DMS 273 (cell line): ENCODE measurements around the gene TRIM44.
"Not testable (repeated sequence)": the region's sequence is repeated elsewhere in the genome, so short reads cannot be mapped to it uniquely, and the experiment has no call there.

Experiments
- DNase-seq: peaks from one replicate; lab custom pipeline; 2025; ENCODE audit not compliant: unreplicated experiment; lab: John Stamatoyannopoulos, UW

The TRIM44 gene

GRCh38 chr11:35632301-35632700 lies 30.3 kb upstream of the TRIM44 start:
- DNase-seq: no peak

- no peak for DNase-seq
These were observed 28.6 kb upstream of the TRIM44 start for GRCh38 chr11:35633827-35634423.

DNA sequence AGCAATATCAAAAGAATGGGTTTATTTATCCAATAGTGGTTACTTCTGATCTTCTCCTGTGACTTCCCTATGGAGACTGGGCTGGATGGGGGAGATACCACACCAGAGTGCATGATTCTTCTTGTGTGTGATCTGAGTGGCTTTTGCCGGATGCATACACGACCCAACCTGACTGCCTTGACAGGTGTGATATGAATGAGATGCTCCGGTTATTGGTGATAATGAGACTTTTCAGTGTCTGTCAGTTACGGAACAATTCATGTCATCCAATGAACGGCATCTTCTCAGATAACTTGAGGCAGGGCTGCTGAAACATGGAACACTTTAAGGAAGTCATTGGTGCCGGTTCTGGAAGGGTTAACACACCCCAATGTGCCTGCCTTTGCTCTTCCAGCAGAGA lies 26.6 kb upstream of the TRIM44 start:
- no peak for DNase-seq

- peak; percentile 2 for DNase-seq
These were observed 22.9 kb upstream of the TRIM44 start for GRCh38 chr11:35639591-35640179.

- no peak for DNase-seq
These were observed 21.2 kb upstream of the TRIM44 start for GRCh38 chr11:35641171-35641897.

- no peak for DNase-seq
These were observed 20.6 kb upstream of the TRIM44 start for GRCh38 chr11:35641964-35642363.

DNA sequence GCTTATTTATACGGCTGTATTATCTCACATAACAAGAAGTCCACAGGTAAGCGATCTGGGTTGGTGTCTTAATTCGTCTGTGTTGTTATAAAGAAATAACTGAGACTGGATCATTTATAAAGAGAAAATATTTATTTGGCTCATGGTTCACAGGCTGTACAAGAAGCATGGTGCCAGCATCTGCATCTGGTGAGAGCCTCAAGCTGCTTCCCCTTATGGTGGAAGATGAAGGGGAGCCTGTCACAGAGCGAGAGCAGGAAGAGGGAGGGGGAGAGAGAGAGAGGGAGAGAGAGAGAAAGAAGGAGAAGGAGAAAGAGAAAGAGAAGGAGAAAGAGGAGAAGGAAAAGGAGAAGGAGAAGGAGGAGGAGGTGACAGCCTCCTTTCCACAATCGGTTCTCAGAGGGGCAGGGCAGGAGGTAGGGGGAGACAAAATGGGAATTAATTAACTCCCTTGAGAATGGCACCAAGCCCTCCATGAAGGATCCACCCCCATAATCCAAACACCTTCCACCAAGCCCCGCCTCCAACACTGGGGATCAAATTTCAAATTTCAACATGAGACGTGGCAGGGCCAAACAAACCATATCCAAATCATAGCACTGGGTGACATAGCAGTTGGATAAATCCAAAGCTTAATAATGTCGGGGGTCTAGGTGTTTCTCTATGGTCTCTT lies 15.0 kb upstream of the TRIM44 start:
- DNase-seq: peak; percentile 10

DNA sequence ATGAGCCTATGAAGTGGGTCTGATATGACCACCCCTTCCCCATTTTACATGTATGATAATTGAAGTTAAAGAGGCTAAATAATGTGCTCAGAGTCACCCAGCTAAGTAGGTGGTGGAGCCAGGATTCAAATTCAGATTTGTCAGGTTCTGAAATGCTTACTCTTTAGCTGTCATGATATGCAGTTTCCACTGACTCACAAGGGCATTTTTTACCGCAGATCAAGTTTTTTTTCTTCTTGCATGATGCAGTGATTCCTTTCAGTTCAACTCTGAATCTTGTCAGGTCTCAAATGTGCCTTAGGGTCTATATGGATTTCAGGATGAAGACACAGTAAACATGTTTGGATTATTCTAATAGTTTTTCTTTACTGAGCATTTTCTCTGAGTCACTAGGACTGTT lies 12.6 kb upstream of the TRIM44 start:
- no peak for DNase-seq

DNA sequence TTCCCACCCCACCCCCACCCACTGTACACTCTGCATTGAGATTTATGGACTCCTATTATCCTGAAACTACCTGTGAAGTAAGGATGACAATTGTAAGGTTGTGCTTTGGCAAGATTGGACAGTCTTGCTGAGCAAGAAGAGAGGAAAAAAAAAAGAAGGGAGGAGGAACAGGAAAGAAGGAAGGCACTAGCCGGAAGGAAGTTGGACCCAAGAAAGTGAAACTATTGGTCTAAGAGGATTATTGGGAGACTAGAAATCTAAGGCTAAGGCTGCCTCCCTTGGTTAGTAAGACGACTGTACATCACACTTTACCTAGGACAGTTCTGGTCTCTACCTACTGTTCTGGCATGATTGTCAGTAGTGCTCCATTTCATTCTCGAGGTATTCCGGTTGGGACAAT lies 12.1 kb upstream of the TRIM44 start:
- no peak for DNase-seq

DNA sequence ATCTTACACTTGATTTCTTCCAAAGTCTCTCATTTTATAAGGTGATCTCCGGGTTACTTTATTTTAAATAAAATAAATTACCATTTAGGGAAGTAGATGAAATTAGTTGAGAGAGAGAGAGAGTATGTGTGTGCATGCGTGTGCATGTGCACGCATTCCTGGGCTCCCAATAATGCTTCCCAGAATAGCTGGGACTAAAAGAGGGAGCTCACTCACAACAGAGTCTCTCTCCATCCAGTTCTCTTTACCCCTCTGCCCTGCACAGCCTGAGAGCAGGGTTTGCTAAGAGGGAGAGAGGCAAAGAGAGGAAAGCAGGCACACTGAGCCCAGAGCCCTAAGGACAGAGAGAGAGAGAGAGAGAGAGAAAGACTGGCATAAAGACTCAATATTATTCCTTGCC lies 11.3 kb upstream of the TRIM44 start:
- DNase-seq: no peak

DNA sequence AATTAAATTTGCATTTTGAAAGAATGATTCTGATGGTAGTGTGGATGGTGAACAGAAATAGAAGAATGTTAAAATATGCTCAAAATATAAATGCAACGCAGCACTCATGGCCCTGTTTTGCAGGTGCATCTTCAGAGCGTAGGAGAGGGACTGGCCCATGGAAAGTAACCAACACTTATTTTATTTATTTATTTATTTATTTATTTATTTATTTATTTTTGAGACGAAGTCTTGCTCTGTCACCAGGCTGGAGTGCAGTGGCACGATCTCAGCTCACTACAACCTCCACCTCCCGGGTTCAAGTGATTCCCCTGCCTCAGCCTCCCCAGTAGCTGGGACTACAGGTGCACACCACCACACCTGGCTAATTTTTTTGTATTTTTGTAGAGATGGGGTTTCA lies 9.8 kb upstream of the TRIM44 start:
- DNase-seq: not testable (repeated sequence)

DNA sequence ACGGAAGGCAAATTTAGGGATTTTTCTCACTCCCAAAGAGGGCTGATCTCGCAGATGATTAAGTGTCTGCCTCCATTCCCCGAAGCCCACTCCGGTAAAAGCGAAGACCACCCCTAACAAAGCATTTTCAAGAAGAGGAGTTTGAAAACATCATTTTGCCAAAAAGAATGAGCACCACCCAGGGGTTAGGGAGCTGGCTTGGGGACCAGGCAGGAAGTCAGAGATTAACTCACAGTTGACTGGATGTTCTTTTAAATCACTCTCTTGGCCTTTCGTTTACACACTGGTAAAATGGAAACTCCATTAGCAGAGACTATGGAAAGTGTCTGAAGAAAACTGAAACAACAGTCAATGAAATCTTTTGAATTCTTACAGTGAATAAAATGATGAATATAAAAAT lies 7.9 kb upstream of the TRIM44 start:
- no peak for DNase-seq

DNA sequence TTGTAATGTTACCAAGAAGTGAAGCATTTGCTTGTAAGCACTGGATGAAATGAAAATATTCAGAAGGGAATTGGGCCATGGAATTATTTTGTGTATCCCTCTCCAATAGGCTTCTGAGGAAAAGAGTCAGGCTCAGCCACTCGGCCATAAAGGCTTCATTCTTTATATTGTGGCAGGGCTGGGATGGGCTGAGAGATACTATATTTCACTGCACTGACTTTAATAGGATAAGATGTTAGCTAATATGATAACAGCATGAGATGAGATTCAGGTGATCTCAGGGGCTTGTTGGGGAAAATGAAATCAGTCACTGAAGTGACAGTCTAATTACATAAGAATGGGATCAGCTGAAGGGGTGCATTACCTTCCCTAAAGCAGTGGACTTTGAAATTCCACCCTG lies 7.3 kb upstream of the TRIM44 start:
- no peak for DNase-seq

DNA sequence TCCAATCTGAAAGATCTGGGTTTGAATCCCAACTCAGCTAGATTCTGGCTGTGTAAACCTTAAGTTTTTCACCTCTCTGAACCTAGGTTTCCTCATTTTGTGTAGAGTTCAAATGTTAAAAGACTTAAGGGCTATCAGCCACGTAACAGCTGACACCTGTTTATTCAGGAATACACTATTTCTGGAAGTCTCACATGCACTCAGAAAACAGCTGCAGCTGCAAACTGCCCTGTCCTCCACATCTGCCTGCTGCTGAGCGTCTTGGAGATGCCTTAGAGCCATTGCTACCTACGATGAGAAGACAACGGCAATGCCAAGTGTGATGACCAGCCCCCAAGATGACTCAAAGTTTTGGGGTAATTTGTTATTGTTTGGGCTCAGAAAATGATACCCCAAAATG lies 6.7 kb upstream of the TRIM44 start:
- DNase-seq: no peak

DNA sequence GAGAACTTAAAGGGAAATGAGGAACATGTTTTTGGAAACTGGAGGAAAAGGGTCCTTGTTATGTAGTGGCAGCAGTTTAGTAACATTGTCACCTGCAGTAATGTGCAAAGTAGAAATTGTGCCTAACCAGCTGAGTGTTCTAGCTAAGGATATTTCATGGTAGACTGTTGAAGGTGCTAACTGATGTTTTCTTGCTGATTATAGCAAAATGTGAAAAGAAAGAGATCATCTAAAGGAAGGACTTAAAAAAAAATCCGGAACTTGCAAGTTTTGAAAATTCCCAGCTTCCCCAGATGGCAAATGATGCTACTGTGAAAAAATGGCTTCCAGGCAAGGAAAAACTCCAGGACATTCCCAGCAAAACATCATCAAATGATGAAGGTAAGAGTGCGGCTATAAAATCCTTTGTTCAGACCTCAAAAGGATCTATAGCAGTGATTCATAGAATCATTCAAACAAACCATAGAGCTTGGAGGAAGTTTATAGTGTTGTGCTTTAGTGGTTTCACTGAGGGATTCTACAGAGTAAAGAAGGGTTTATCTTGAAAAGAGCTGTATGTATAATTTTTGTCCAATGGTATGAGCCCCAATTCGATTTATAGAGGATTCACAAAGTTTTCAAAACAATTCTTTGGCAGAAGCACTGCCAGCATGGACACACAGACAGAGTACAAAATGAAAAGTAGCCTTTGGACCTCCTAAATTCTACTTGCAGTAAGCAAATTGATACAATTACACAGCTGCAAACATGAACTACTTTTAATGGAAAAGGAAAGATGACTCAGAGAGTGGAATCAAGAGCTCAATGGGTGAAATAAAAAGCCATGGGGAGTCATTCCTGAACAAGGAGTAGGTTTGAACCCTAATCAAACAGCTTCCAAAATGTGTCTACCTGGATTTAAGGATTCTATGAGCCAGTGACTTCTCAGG lies 4.3 kb upstream of the TRIM44 start:
- no peak for DNase-seq

DNA sequence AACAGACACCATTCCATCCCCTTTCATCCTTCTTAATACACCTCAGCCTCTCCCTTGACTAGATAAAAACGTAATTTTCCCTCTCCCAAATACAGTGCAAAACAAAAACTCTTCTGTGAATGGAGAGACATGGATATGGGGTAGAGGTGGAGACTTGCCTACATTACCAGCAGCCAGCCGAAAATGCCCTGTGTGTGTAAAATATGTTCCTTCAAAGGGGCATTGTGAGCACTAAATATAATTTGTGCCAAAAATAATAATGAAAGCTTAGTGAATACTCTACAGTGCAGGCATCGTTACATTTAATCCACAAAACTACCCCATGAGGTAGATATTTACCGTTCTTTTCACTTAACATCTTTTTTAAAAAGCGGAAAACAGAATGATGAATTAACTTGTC lies 1.0 kb upstream of the TRIM44 start:
- DNase-seq: no peak

- no peak for DNase-seq
These were observed 420 bp upstream of the TRIM44 start for GRCh38 chr11:35662061-35662648.

- no peak for DNase-seq
These were observed 780 bp downstream of the TRIM44 start for GRCh38 chr11:35663408-35663702.

DNA sequence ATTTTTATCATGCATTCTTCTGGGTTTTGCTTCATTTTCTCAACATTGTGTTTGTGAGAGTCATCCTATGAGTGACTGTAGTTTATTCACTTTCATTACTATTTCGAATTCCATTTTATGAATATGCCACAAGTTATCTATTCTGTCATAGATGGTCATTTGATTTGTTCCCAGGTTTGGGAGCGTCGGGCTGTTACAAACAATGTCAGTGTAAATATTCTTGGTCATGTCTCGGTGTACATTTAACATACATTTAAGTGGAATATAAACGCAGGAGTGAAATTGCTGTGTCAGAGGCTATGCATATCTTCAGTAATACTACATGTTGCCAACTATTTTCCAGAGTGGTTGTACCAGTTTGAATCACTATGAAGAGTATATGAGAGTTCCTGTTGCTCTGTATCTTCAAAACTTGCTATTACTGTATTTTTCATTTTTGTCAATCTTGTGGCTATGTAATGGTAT lies 2.4 kb downstream of the TRIM44 start:
- DNase-seq: peak; percentile 2

- no peak for DNase-seq
These were observed 4.7 kb downstream of the TRIM44 start for GRCh38 chr11:35667257-35667656.

DNA sequence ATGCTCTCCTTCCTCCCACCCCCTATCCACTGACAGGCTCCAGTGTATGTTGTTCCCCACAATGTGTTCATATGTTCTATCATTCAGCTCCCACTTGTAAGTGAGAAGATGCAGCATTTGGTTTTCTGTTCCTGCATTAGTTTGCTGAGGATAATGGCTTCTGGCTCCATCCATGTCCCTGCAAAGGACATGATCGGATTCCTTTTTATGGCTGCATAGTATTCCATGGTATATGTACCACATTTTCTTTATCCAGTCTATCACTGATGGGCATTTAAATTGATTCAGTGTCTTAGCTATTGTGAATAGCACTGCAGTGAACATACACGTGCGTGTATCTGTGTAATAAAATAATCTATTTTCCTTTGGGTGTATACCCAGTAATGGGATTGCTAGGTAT lies 5.8 kb downstream of the TRIM44 start:
- not testable (repeated sequence) for DNase-seq
